HG02642 (cell line): ENCODE data around the gene PIK3R6.

Source experiments
- ATAC-seq: cut with Tn5 transposase; IDR thresholded peaks from one replicate; pipeline ENCODE4 v1.9.1; 2021; ENCODE audit warnings: mild to moderate bottlenecking; ENCODE audit not compliant: unreplicated experiment, poor library complexity

The PIK3R6 gene

DNA sequence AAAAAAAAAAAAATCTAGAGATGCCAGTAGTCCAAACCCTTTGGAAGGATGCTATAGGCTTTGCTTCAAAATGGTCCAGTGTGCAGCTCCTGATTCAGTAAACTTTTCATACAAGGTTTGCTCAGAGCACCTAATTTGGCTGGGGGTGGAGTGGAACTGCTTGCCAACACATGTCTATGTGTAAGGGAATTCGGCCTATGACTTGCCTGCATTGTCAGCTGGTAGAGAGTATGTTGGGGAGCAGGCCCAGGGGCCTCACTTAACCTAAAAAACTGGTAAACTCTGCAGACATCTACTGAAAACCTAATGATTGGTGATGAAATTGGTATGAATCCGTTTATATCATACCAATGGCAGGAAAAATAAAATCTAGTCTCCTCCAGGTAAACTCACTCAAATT, 66.8 kb downstream of the PIK3R6 start:
- ATAC-seq = no peak

DNA sequence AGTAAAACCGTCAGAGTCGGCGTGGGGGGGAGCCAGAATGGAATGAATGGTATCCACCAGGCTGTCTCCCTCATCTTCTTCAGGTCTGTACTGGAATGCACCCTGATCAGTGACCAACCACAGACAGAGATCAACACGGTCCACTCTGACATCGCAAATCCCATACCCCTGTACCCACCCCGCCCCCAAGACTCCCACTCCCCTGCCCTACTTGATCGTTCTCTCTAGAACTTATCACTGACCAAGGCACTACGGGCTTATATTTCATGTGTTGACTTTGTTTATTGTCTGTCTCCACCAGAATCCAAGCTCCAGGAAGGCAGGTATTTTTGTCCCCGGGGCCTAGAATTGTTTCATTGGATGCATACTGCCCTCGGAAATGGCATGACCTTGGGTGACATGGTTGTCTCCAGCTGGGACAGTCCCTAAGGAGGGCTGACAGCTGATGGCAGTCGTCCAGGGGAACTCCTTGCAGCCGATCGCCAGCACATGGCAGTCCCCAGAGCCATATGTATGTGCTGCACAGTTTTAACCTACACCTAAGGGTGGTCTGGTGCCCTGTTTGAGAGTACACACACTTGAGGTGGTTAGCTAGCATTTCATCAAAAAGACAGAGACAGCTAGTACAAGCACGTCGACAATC, 67.8 kb downstream of the PIK3R6 start:
- ATAC-seq = no peak

DNA sequence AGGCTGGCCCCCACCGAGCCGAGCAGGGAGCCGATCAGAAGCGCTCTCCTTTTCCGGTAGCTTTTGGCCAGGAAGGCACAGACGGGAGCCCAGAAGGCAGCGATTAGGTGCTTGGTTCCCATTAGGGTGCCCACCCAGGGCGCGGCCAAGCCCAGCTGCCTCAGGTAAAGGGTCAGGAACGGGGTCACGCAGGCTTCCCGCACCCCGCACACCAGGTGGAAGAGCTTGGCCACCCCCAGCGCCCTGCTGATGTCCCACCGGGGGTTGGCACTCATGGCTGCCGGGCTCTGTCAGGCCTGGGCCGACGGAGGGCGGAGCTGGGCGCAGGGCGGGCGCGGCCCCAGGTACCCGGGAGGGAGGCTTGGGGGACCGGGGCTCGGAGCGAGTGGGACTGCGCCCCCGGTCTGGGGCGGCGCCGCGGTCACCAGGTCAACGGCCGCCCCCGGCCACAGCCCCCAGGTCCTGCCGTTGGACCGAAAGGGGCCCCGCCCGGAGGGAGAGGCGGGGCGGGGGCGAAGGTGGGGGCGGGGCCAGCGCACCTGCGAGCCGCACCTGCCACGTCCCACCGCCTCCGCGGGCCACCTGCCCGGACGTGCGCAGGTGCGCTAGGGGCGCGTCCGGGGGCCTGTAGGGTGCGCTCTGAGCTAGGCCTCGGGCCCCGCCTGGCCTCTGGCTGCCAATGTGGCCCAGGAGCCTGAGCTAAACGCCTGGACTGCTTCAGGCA, 68.5 kb downstream of the PIK3R6 start, which contains the start of gene MFSD6L:
TSS of gene MFSD6L (minus strand) at position 520 of the 724 bp plus-strand sequence. CDS start at position 275, 245 bp downstream.
- no peak for ATAC-seq

DNA sequence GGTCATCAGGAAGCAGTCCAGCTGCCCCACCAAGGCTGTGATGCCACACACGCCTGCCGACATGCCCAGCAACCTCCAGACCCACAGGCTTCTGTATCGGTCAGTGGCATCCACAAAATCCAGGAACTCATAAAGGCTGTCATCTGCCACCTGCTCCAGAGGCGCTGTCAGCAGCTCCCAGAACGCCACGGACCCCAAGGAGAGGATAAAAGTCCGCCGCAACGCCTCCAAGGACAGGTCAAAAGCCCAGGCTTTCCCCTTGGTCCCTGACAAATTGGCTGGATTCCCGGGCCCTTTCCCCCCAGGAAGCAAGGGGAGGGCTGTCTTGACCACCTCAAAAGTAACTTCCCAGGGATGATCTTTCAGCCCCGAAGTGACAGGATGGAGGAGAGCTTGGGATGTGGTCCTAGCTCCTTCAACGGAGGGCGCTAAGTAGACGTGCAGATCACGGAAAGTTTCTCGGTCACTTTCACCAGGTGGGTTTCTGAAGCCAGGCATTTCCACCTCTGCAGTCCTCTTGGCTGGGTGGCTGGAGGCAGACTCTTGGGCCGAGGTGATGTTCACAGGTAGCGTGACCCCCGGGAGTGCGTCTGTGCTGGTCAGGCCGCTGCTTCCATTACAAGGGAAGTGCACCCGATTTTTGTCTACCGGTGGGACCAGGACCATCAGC, 69.2 kb downstream of the PIK3R6 start:
- no peak for ATAC-seq

DNA sequence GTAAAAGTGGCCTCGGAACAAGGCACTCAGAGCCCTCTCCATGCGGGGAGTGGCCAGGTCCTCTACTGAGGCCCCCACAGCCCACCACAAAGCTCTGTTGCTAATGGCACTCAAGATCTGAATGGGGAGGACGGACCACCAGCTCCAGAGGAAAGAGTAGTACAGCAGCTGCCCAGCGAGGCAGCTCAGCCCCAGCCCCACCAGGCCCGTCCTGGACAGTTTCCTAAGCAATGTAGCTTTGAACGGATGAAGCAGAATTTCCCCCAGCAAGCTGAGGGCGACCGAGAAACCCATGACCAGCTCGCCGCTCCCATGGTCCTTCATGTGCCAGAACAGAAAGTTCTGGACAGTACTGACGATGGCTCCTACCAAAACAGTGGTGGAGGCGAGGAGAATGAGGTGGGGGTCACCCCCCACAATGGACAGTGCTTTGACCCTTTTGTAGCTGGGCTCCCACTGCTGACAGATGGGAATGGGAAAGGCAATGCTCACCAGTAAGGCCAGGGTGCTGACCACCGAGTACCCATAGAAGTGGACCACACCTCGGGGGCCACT, 69.8 kb downstream of the PIK3R6 start:
- ATAC-seq = no peak

DNA sequence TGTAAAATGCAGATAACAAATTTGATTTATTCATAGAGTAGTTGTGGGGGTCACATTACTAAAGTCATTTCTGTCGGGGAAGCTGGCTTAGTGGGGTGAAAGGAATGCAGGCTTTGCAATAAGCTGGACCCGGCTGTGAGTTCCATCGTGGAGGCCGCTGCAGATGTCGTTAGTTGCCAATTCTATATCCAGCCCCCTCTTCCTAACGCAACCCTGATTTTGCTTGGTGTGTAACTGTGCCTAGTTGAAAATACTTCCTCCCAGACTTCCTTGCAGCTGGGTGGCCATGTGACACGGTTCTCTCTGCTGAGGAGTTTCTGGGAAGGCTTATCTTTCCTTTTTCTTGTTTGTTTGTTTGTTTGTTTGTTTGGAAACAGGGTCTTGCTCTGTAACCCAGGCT, 72.8 kb downstream of the PIK3R6 start:
- no peak for ATAC-seq

DNA sequence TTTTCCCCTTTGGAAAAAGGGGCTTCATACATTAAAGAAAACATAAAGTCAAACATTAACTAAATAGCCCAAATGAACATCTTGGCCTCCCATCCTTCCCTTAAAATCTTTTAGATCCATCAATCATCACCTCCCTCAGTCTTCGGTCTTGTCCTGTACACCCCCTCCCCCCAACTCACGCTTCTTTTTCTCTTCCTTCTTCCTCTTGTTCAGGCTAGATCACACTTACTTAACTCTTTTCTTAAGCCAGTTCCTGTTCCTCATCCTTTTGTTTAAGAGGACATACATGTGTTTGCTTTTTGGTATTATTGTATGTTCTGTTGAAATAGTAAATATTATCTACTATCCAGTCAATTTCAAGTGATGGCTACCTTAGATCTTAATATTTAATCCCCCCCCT, 73.8 kb downstream of the PIK3R6 start:
- ATAC-seq = no peak

DNA sequence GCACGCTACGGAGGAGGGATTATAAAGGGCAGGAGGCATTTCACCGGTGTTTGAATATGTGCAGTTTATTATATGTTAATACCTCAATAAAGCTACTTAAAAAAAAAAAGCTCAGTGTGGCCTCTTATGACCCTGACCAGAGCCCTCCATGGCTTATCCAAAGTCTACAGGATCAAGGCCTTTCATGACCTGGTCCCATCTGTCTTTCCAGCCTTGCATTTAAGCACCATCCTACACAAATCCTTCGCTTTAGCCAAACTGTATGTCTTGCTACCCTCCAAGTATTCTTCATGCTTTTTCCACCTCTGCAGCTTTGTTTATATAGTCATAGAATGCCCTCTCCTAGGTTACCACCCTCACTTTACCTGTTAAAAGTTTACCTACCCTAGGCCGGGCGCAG, 74.8 kb downstream of the PIK3R6 start:
- ATAC-seq = no peak

DNA sequence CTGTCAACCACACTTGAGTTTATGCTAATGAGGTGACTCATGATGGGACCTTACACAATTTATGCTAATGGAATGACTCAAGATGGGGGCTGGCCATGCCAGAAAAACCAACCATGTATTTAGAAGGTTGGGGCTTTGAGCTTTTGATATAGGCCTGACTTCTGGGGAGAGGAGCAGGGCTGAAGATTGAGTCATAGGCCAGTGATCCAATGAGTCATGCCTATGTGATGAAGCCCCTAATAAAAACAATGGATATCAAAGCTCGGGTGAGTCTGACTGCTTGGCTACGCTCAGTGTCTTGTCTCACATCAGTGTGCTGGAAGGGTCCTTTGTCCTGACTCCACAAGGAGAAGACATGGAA, 75.6 kb downstream of the PIK3R6 start:
- ATAC-seq = no peak

DNA sequence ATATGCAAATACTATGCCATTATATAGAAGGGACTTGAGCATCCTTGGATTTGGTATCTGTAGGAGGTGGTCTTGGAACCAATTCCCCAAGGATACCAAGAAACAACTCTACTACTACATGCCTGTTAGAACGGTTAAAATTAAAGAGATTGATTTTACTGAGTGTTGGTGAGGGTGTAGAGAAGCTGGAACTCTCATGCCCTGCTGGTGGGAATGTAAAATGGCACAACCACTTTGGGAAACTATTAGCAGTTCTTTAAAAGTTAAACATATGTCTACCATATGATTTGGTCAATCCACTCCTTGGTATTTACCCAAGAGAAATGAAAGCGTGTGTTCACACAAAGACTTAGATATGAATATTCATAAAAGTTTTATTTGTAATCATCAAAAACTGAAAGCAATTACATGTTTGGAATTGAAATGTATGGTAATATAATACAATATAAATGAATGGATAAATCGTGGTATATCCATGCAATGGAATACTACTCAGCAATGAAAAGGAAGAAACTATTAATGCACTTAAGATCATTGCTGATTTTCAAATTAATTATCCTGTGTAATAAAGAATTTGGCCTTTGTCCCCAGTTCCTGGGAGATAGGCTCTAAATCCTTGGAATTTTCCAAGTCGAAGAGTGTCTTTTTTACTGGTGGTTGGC, 76.1 kb downstream of the PIK3R6 start:
- ATAC-seq = no peak

DNA sequence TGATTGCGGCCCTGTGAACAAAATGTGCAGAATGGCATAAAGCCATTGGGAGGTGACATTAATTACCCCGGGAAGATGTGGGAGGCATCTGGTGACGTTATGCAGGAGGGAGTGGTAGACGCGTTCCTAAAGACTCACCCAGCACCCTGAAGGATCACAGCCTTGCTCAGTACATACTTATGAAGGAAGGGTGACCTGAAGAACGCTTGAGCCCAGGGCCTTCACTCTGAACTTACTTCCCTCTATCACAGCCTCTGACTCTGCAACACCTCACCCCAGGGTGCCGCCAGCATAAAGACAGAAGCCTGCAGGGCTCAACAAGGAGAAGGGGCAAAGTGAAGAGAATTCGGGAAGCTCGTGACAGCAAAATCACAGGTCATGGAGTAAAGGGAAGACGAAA, 77.7 kb downstream of the PIK3R6 start:
- ATAC-seq = no peak

DNA sequence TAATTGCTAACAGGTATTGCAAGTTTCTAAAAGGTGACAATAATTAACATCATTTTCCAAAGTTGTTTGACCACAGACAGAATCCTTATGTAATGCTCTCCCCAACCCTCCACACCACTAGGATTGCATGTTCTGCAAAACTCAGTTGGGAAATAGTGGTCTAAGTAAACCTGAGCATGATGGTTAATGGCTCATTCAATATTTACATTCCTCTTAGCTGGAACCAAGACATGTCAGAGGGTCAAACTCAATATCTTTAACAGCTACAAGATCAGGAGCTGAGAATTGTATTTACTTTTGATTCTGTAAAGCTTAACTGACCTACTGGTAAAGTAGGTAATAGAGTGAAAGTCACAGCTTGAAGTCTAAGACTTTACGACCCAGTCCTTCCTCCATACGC, 78.5 kb downstream of the PIK3R6 start:
- no peak for ATAC-seq

DNA sequence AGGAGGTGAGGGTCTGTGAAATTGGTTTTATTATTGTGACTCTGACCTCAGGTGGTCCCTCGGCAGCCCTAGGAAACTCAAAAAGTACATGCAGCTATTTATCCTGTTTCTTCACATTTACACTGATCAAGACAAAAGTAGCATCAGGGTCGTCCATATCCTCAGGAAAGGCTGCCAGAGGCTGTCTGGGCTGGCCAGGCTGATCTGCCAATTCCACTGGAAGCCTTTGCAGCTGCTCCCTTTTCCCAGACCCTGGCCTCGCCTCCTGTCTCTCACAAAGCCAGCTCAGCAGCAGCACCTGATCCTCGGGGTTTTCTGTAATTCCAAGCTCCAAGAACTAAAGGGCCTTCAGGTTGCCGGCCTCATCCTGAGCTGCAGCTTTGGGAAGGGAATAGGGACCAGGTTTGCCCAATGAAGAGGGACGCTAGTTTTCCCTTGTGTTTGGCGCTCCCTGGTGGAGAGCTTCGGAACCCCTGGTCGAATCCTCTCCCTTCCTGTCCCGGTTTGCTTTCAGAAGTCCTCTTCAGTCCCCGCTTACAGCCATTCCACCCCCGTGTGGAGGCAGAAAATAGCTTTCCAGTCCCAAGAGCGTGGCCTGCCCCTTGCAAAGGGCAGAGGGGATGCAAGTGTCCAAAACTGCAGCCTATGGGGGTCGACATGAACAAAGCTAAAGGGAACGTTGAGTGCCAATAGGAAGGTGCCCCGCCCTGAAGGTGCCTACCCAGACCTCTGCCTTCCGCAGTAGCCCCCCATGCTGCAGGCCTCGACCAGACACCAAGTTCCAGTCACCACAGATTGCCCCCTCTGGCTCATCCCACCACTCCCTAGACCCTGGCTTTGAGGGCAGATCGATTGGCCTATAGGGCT, 81.7 kb downstream of the PIK3R6 start:
- ATAC-seq = no peak

DNA sequence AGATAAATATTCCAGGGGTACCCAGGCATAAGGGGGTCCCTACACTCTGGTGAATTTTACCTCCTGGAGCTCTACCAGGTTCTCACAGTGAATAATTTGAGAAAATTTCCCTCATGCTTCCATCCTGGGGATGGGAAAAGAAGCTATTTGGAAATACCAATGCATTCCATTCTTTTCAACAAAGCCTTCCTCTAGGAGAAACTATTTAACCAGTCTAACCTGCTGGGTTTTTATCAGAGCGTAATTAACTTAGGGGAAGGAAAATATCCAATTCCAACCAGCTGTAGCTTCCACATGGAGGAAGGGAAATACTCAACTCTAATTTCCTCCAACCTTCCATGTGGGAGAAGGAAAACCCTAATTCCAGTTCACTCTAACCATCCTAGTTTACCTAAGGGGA, 85.3 kb downstream of the PIK3R6 start:
- ATAC-seq = no peak

DNA sequence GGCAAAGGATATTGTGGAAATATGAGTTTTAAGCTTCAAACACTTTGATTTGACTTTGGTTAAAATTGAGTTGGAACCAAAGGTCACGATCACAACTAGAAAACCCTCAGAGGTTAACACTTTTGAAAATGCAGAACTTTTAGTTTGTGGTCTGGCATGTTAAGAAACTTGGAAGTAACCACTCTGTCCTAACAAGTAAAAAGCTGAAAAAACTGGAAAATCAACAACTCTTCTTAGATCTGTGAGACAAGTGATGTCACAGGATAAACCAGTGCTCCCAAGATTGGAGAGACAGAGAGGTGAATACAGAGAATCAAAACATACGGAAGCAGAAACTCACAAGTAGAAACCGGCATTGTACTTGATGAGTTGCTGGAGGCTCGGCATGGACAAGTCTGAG, 85.7 kb downstream of the PIK3R6 start:
- ATAC-seq = no peak

DNA sequence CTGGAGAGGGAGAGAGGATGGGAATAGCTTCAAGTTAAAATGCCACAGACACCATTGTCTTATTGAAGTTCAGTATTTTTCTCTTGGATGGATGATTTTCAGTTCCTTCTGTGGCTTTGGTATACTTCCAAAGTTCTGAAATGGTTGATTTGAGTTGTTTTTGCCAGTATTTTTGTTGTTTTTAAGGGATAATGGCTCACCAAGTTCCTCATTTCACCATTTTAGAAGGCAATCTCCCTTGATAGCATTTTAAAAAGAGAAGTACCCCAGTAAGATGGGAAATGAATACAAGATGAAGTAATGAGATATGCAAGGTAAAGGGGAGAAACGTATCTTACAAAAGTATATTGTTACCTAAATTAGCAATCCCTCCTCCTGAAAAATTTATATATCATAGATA, 90.6 kb downstream of the PIK3R6 start:
- ATAC-seq = no peak

DNA sequence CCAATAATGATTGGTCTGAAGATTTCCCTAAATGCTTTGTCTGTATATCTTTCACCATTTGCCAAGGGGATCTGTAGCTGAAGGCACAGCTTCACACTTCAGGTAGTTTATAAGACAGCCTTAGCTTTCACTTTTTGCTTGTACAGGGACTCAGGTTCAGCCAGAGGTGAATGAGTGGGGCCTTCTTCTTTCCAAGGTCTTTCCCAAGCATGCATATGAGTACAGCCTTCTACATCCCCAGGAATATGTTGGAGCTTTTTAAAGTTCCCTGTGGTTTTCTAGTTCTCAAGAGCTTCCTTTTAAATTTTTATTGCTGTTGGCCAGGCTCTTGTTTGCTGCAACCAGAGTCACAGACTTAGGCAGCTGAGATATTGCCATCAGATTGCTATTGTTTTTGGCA, 91.2 kb downstream of the PIK3R6 start:
- no peak for ATAC-seq

DNA sequence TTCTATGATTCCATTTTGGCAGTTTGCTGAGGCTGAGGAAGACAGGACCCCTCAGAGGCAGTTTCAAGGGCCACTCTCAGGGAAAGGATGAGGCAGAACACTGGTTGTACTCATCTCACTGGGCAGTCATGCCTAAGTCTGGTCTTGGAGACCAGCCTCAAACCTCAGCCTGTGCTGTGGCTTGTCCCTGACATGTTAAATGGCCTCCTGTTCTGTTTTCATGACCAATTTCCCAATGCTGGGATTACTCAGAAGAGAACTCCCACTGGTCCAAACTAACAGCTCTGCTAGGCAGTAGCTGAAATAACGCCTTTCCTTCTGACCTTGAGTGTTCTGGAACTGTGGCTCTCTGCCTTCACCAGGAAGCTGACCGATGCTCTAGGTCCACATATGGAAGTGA, 100.7 kb downstream of the PIK3R6 start:
- ATAC-seq = no peak

DNA sequence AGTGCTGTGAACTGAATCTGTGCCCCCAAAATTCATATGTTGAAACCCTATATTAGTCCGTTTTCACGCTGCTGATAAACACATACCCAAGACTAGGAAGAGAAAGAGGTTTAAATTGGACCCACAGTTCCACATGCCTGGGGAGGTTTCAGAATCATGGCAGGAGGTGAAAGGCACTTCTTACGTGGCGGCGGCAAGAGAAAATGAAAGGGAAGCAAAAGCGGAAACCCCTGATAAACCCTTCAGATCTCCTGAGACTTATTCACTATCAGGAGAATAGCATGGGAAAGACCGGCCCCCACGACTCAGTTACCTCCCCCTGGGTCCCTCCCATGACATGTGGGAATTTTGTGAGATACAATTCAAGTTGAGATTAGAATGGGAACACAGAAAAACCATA, 105.5 kb downstream of the PIK3R6 start:
- ATAC-seq = no peak

DNA sequence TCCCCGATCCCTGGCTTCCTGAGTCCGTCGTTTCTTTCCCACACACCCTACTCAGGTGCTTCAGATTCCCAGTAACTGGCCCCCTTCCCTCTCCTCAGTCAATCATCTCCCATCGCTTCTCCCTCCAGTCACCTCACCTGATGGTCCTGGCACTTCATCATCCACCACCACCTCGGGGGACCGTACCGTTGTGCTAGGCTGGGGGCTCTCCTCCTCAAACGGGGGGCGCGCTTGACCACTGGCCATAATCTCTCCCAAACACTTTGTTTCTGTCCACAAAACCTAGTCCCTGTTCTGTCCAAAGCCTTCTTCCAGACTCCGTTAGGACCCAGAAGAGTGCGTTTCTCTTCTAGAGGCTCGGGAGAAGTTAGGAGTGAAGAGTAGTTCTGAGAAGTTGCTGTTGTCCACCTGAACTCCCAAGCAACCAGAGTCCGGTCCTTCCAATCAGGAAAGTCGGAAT, 109.3 kb downstream of the PIK3R6 start, which contains the start of gene SPDYE4:
TSS of gene SPDYE4 (minus strand) at position 410 of the 460 bp plus-strand sequence. CDS start at position 246, 164 bp downstream.
- ATAC-seq = no peak
